ENCODE results near the gene KEL. TPM values are rescaled to one million over a fixed set of nuclear protein-coding genes. Genes with fewer than 3 reads are reported as not detected.

KEL gene
- total RNA-seq, 2 experiments from 2014 or later, result 0.19 TPM; not detected in 1

GRCh38 chr7:142906643-142907042 lies 55.5 kb downstream of the KEL start:
- H3K9me3 Mint-ChIP-seq, result no peaks in the 10 kb centered on the region
- H3K4me1 Mint-ChIP-seq (ENCODE audit: low read depth), result no peaks in the 10 kb centered on the region
- no peak overlapping the region for H3K27ac Mint-ChIP-seq
- TF ChIP-seq, protein P1, sequence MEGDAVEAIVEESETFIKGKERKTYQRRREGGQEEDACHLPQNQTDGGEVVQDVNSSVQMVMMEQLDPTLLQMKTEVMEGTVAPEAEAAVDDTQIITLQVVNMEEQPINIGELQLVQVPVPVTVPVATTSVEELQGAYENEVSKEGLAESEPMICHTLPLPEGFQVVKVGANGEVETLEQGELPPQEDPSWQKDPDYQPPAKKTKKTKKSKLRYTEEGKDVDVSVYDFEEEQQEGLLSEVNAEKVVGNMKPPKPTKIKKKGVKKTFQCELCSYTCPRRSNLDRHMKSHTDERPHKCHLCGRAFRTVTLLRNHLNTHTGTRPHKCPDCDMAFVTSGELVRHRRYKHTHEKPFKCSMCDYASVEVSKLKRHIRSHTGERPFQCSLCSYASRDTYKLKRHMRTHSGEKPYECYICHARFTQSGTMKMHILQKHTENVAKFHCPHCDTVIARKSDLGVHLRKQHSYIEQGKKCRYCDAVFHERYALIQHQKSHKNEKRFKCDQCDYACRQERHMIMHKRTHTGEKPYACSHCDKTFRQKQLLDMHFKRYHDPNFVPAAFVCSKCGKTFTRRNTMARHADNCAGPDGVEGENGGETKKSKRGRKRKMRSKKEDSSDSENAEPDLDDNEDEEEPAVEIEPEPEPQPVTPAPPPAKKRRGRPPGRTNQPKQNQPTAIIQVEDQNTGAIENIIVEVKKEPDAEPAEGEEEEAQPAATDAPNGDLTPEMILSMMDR (IDR thresholded peaks at IDR 0.05), result no peak
- ChIA-PET CTCF (no interaction called here), POLR2A (no interaction called here)
- peaks cover 37% of the 10 kb centered on the region for H3K27me3 Mint-ChIP-seq
- Histone ChIP-seq H3K9me3 (ENCODE audit: control insufficient read depth in 1 of 2, insufficient read depth in 1 of 2, low read length in 2 of 2) (no peaks in the 10 kb centered on the region), H3K36me3 (ENCODE audit: insufficient read depth, low read length) (no peaks in the 10 kb centered on the region), H3K27me3 (ENCODE audit: control insufficient read depth in 1 of 2, insufficient read depth in 2 of 2, low read length in 2 of 2) (peaks cover 5 to 10% of the 10 kb centered on the region in 2 experiments), H3K4me1 (ENCODE audit: insufficient read depth, low read length) (peaks cover 2% of the 10 kb centered on the region), H3K27ac (ENCODE audit: low read depth in 1 of 2, low read length in 2 of 2) (no peak overlapping the region), H3K4me3 (ENCODE audit: low read length) (no peak overlapping the region)
- intact Hi-C loops (cut with DNase I, micrococcal nuclease), result no loop called here
- no peaks in the 10 kb centered on the region for H3K36me3 Mint-ChIP-seq (ENCODE audit: low read depth)
- DNase-seq, result no peak
- ATAC-seq (ENCODE audit: poor library complexity), result no peak
- H3K4me3 Mint-ChIP-seq, result no peak overlapping the region

DNA sequence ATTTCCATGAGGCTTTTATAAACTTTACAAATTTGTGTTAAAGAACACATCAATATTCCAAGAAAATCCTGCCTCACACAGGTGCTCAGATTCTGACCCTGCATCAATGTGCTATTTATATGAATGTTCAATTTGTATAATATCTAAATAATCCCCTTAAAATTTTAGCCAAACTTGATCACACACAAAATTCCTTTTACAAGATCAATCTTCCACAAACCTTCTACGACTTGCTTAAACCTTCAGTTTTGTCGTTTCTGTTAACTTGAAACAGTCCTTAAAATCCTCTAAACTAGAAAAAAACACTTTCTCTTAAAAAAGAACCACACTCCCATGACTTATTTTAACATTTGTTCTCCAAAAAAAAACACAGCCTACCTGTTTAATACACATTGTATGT lies 56.4 kb downstream of the KEL start:
- H3K27ac ChIP-seq (ENCODE audit: low read depth in 1 of 2, low read length in 2 of 2), result no peak overlapping the region
- ChIA-PET POLR2A (no interaction called here), CTCF (no interaction called here)
- peaks cover 5 to 10% of the 10 kb centered on the region in 2 experiments for H3K27me3 ChIP-seq (ENCODE audit: control insufficient read depth in 1 of 2, insufficient read depth in 2 of 2, low read length in 2 of 2)
- H3K36me3 ChIP-seq (ENCODE audit: insufficient read depth, low read length), result no peaks in the 10 kb centered on the region
- Mint-ChIP-seq H3K27ac (no peak overlapping the region), H3K9me3 (no peaks in the 10 kb centered on the region), H3K4me3 (no peak overlapping the region), H3K36me3 (ENCODE audit: low read depth) (no peaks in the 10 kb centered on the region), H3K27me3 (peaks cover 29% of the 10 kb centered on the region), H3K4me1 (ENCODE audit: low read depth) (no peaks in the 10 kb centered on the region)
- TF ChIP-seq, protein P1 (IDR thresholded peaks at IDR 0.05), result no peak
- intact Hi-C loops (cut with DNase I, micrococcal nuclease), result no loop called here
- no peaks in the 10 kb centered on the region for H3K9me3 ChIP-seq (ENCODE audit: control insufficient read depth in 1 of 2, insufficient read depth in 1 of 2, low read length in 2 of 2)
- H3K4me3 ChIP-seq (ENCODE audit: low read length), result no peak overlapping the region
- DNase-seq (no peak), ATAC-seq (ENCODE audit: poor library complexity) (no peak)
- peaks cover 2% of the 10 kb centered on the region for H3K4me1 ChIP-seq (ENCODE audit: insufficient read depth, low read length)

GRCh38 chr7:142904128-142904527 lies 58.0 kb downstream of the KEL start:
- no peak for ATAC-seq (ENCODE audit: poor library complexity)

More at GRCh38 chr7:142904128-142904527, 58.0 kb downstream of the KEL start:
- POLR2A ChIA-PET, result interaction anchor here (0.8 kb wide), 1 partner anchor 23 kb away, joined by 3 read pairs; no protein-coding TSS in a partner anchor
- intact Hi-C loops (cut with DNase I, micrococcal nuclease), result no loop called here
- Histone ChIP-seq H3K9me3 (ENCODE audit: control insufficient read depth in 1 of 2, insufficient read depth in 1 of 2, low read length in 2 of 2) (no peaks in the 10 kb centered on the region), H3K4me3 (ENCODE audit: low read length) (no peak overlapping the region), H3K36me3 (ENCODE audit: insufficient read depth, low read length) (no peaks in the 10 kb centered on the region), H3K27me3 (ENCODE audit: control insufficient read depth in 1 of 2, insufficient read depth in 2 of 2, low read length in 2 of 2) (peaks cover 4 to 5% of the 10 kb centered on the region in 2 experiments), H3K4me1 (ENCODE audit: insufficient read depth, low read length) (no peaks in the 10 kb centered on the region), H3K27ac (ENCODE audit: low read depth in 1 of 2, low read length in 2 of 2) (no peak overlapping the region)
- DNase-seq, result no peak
- CTCF ChIA-PET, result no interaction called here
- no peak overlapping the region for H3K27ac Mint-ChIP-seq
- H3K4me3 Mint-ChIP-seq, result no peak overlapping the region
- H3K9me3 Mint-ChIP-seq, result no peaks in the 10 kb centered on the region
- TF ChIP-seq, protein P1 (IDR thresholded peaks at IDR 0.05), result no peak
- H3K27me3 Mint-ChIP-seq, result peaks cover 15% of the 10 kb centered on the region
- no peaks in the 10 kb centered on the region for H3K36me3 Mint-ChIP-seq (ENCODE audit: low read depth)
- no peaks in the 10 kb centered on the region for H3K4me1 Mint-ChIP-seq (ENCODE audit: low read depth)
